Measurements from ENCODE around the gene PPP1R37. TPM values are rescaled to one million over a fixed set of nuclear protein-coding genes. Genes with fewer than 3 reads are reported as not detected.

Gene PPP1R37
- total and polyA plus RNA-seq, 2 donors (not counting 1 experiment from before 2014, with no cell fraction given), result 20.7 to 28.1 TPM

DNA sequence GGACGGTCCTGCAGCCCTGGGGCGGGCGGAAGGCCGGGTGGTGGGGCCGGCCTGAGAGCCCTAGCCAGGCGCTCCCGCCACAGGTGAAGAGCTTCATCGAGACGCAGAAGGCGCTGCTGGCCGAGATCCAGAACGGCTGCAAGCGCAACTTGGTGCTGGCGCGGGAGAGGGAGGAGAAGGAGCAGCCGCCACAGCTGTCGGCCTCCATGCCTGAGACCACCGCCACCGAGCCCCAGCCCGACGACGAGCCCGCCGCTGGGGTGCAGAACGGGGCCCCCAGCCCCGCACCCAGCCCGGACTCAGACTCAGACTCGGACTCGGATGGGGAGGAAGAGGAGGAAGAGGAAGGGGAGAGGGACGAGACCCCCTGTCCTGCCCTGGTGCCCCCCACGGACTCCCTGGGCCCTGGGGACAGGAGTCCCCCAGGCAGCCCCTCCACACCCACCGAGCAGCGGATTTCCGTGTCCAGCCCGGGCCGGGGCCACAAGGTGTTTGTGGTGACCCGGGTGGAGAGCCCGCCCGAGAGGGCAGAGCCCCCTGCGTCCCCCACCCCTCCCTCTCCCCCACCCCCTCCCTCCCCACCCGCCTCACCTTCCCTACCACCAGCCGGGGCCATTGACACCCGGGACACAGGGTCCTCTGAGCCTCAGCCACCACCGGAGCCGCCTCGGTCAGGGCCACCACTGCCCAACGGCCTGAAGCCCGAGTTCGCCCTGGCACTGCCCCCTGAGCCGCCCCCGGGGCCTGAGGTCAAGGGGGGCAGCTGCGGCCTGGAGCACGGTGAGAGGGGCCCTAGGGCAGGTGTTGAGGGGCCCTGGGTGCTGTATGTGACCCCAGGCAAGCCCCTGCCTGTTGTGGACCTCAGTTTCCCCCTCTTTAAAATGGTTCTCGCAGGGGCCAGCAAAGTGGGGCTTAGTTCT lies 52.6 kb downstream of the PPP1R37 start:
- Mint-ChIP-seq H3K9me3 (ENCODE audit: insufficient read depth) (no peaks in the 10 kb centered on the region), H3K27ac (no peak overlapping the region), H3K27me3 (no peaks in the 10 kb centered on the region), H3K4me1 (no peaks in the 10 kb centered on the region), H3K4me3 (no peak overlapping the region)
- peaks cover 0 to 21% of the 10 kb centered on the region in 2 experiments for H3K36me3 ChIP-seq (replicated peaks in 1 of 2; ENCODE audit: control extremely low read depth in 1 of 2, control insufficient read depth in 1 of 2, extremely low read depth in 1 of 2, insufficient read depth in 2 of 2, low read length in 1 of 2)
- no peak overlapping the region for H2AFZ ChIP-seq (ENCODE audit: insufficient read depth, low read depth, low read length, poor library complexity, severe bottlenecking)
- no peaks in the 10 kb centered on the region for H3K27me3 ChIP-seq (replicated peaks in 1 of 4; ENCODE audit: control extremely low read depth in 1 of 4, control insufficient read depth in 3 of 4, insufficient read depth in 4 of 4, low read length in 3 of 4)
- no peaks in the 10 kb centered on the region for H4K20me1 ChIP-seq (ENCODE audit: control insufficient read depth, insufficient read depth, low read length, poor library complexity, severe bottlenecking)
- ATAC-seq (ENCODE audit: low read depth) (no peak), DNase-seq (no peak)
- ChIA-PET CTCF (no interaction called here), POLR2A (no interaction called here)
- no peak overlapping the region for H3K9ac ChIP-seq (ENCODE audit: low read length)
- peaks cover 4% of the 10 kb centered on the region for H3K79me2 ChIP-seq (ENCODE audit: control insufficient read depth, insufficient read depth, low read length)
- H3K4me3 ChIP-seq (ENCODE audit: control extremely low read depth in 1 of 5, extremely low read depth in 1 of 5, insufficient read depth in 1 of 5, low read depth in 2 of 5, low read length in 4 of 5), result no peak overlapping the region
- H3K4me1 ChIP-seq (ENCODE audit: control insufficient read depth in 2 of 2, insufficient read depth in 2 of 2, low read length in 2 of 2), result no peaks in the 10 kb centered on the region
- H3K27ac ChIP-seq (ENCODE audit: low read length in 2 of 2), result no peak overlapping the region
- H3K4me2 ChIP-seq (replicated peaks; ENCODE audit: low read depth, low read length, poor library complexity, severe bottlenecking), result no peak overlapping the region
- intact Hi-C loops (cut with micrococcal nuclease), result no loop called here
- TF ChIP-seq CTCF (IDR thresholded peaks at IDR 0.05), result no peak
- TF ChIP-seq EZH2 (IDR thresholded peaks at IDR 0.05; ENCODE audit: borderline replicate concordance, insufficient read depth, low read depth, low read length, poor library complexity, severe bottlenecking), result no peak
- no peaks in the 10 kb centered on the region for H3K9me3 ChIP-seq (ENCODE audit: control extremely low read depth in 1 of 3, control insufficient read depth in 2 of 3, insufficient read depth in 1 of 3, low read length in 2 of 3)
- 99% methylated on average over 36 of the region's 54 CpGs for WGBS (ENCODE audit: insufficient coverage)

- Mint-ChIP-seq H3K27me3 (no peaks in the 10 kb centered on the region), H3K4me3 (no peak overlapping the region), H3K4me1 (no peaks in the 10 kb centered on the region), H3K9me3 (ENCODE audit: insufficient read depth) (no peaks in the 10 kb centered on the region), H3K27ac (no peak overlapping the region)
- WGBS (ENCODE audit: insufficient coverage), result 95% methylated on average over 11 of the region's 13 CpGs
- Histone ChIP-seq H3K27me3 (replicated peaks in 1 of 4; ENCODE audit: control extremely low read depth in 1 of 4, control insufficient read depth in 3 of 4, insufficient read depth in 4 of 4, low read length in 3 of 4) (peaks cover 0 to under 1% (median under 1%) of the 10 kb centered on the region in 4 experiments), H3K9me3 (ENCODE audit: control extremely low read depth in 1 of 3, control insufficient read depth in 2 of 3, insufficient read depth in 1 of 3, low read length in 2 of 3) (peaks cover 0 to 3% (median 0%) of the 10 kb centered on the region in 3 donors), H3K4me1 (ENCODE audit: control insufficient read depth in 2 of 2, insufficient read depth in 2 of 2, low read length in 2 of 2) (no peaks in the 10 kb centered on the region), H3K4me2 (replicated peaks; ENCODE audit: low read depth, low read length, poor library complexity, severe bottlenecking) (no peak overlapping the region), H3K79me2 (ENCODE audit: control insufficient read depth, insufficient read depth, low read length) (peaks cover 3% of the 10 kb centered on the region), H4K20me1 (ENCODE audit: control insufficient read depth, insufficient read depth, low read length, poor library complexity, severe bottlenecking) (no peaks in the 10 kb centered on the region), H2AFZ (ENCODE audit: insufficient read depth, low read depth, low read length, poor library complexity, severe bottlenecking) (no peak overlapping the region), H3K4me3 (ENCODE audit: control extremely low read depth in 1 of 5, extremely low read depth in 1 of 5, insufficient read depth in 1 of 5, low read depth in 2 of 5, low read length in 4 of 5) (no peak overlapping the region), H3K36me3 (replicated peaks in 1 of 2; ENCODE audit: control extremely low read depth in 1 of 2, control insufficient read depth in 1 of 2, extremely low read depth in 1 of 2, insufficient read depth in 2 of 2, low read length in 1 of 2) (peaks cover 0 to 15% of the 10 kb centered on the region in 2 experiments), H3K27ac (ENCODE audit: low read length in 2 of 2) (no peak overlapping the region), H3K9ac (ENCODE audit: low read length) (no peak overlapping the region)
- ATAC-seq (ENCODE audit: low read depth) (no peak), DNase-seq (no peak)
- intact Hi-C loops (cut with micrococcal nuclease), result no loop called here
- POLR2A ChIA-PET, result no interaction called here
- no peak for TF ChIP-seq CTCF (IDR thresholded peaks at IDR 0.05)
- TF ChIP-seq EZH2 (IDR thresholded peaks at IDR 0.05; ENCODE audit: borderline replicate concordance, insufficient read depth, low read depth, low read length, poor library complexity, severe bottlenecking), result no peak
- CTCF ChIA-PET, result no interaction called here
These were observed 53.3 kb downstream of the PPP1R37 start for GRCh38 chr19:45146251-45146650.
